WTC11 (cell line): ENCODE data around the gene CGA. TPM values are rescaled to one million over a fixed set of nuclear protein-coding genes. Genes with fewer than 3 reads are reported as not detected.
A peak's percentile ranks its signal among the peaks of the same experiment; 100 is the strongest.

ENCODE experiments used
- ATAC-seq: fragments of 200-7000 bp; cut with Tn5 transposase; 2 replicates; pipeline ENCODE4 v1.10.0; 2021; ENCODE audit warnings: mild to moderate bottlenecking, moderate library complexity
- CTCF ChIA-PET: fragments of 300-600 bp; sonication (Branson Sonifier 250); formaldehyde crosslinking; loops from one replicate; lab custom pipeline; 2021; ENCODE audit warnings: antibody characterized with exemption; lab: Charles Lee
- POLR2A ChIA-PET: fragments of 350-600 bp; sonication (Branson Sonifier 250); formaldehyde crosslinking; loops from one replicate; lab custom pipeline; 2021; ENCODE audit warnings: antibody characterized with exemption; lab: Charles Lee
- DNase-seq: peaks from one replicate; pipeline ENCODE4 v3.0.0; 2021; ENCODE audit warnings: low spot score
- H3K27ac Mint-ChIP-seq: 2 replicates; pipeline ENCODE4 v1.8.0; 2021; ENCODE audit warnings: mixed read lengths
- H3K27me3 Mint-ChIP-seq: 2 replicates; pipeline ENCODE4 v1.8.0; 2021; ENCODE audit warnings: low read depth, mild to moderate bottlenecking, moderate library complexity, mixed read lengths
- H3K36me3 Mint-ChIP-seq: 2 replicates; pipeline ENCODE4 v1.8.0; 2021; ENCODE audit warnings: mixed read lengths
- H3K4me1 Mint-ChIP-seq: 2 replicates; pipeline ENCODE4 v1.8.0; 2022; ENCODE audit warnings: mixed read lengths
- H3K4me3 Mint-ChIP-seq: 2 replicates; pipeline ENCODE4 v1.8.0; 2021; ENCODE audit warnings: mild to moderate bottlenecking, moderate library complexity, mixed read lengths
- H3K9me3 Mint-ChIP-seq: 2 replicates; pipeline ENCODE4 v1.8.0; 2021; ENCODE audit warnings: mixed read lengths
- CREM ChIP-seq: sonication (generic); formaldehyde crosslinking; IDR thresholded peaks from 2 replicates; pipeline ENCODE4 v1.8.1; 2022; ENCODE audit warnings: mild to moderate bottlenecking, missing genetic modification reagents, moderate library complexity
- ELF4 ChIP-seq: sonication (generic); formaldehyde crosslinking; IDR thresholded peaks from 2 replicates; pipeline ENCODE4 v1.8.1; 2022; ENCODE audit warnings: low read depth, mild to moderate bottlenecking, moderate library complexity, missing genetic modification reagents
- ETV6 ChIP-seq: sonication (generic); formaldehyde crosslinking; IDR thresholded peaks from 2 replicates; pipeline ENCODE4 v1.8.1; 2022; ENCODE audit warnings: mild to moderate bottlenecking, missing genetic modification reagents
- JUN ChIP-seq: sonication (generic); formaldehyde crosslinking; IDR thresholded peaks from 2 replicates; pipeline ENCODE4 v1.8.0; 2023; ENCODE audit warnings: mild to moderate bottlenecking, missing genetic modification reagents
- NFE2L1 ChIP-seq: sonication (generic); formaldehyde crosslinking; IDR thresholded peaks from 2 replicates; pipeline ENCODE4 v1.8.1; 2023; ENCODE audit warnings: missing genetic modification reagents
- NFYB ChIP-seq: sonication (generic); formaldehyde crosslinking; conservative IDR thresholded peaks from 2 replicates; pipeline ENCODE4 v1.8.0; 2022; ENCODE audit warnings: low read depth, missing genetic modification reagents
- RELA ChIP-seq: sonication (generic); formaldehyde crosslinking; IDR thresholded peaks from 2 replicates; pipeline ENCODE4 v1.8.1; 2022; ENCODE audit warnings: missing genetic modification reagents, mild to moderate bottlenecking, borderline replicate concordance
- SMAD3 ChIP-seq: sonication (generic); formaldehyde crosslinking; IDR thresholded peaks from 2 replicates; pipeline ENCODE4 v1.8.0; 2022; ENCODE audit warnings: missing genetic modification reagents, mild to moderate bottlenecking, borderline replicate concordance
- TEAD4 ChIP-seq: sonication (generic); formaldehyde crosslinking; IDR thresholded peaks from 2 replicates; pipeline ENCODE4 v1.8.0; 2022; ENCODE audit warnings: mild to moderate bottlenecking, missing genetic modification reagents
- ZNF263 ChIP-seq: sonication (generic); formaldehyde crosslinking; IDR thresholded peaks from 2 replicates; pipeline ENCODE4 v1.8.1; 2022; ENCODE audit warnings: low read depth, mild to moderate bottlenecking, moderate library complexity, missing genetic modification reagents
- total RNA-seq: library from RNA; stranded (reverse); gene quantifications from 3 replicates; pipeline ENCODE4 v1.2.3, GENCODE V29; 2021
- TF ChIP-seq, protein P1 (sequence below): fragments of 250-450 bp; sonication (Bioruptor Pico); conservative IDR thresholded peaks from 2 replicates; pipeline ENCODE4 v1.9.0; 2021; ENCODE audit warnings: mild to moderate bottlenecking
- TF ChIP-seq, protein P2 (sequence below): sonication (generic); formaldehyde crosslinking; IDR thresholded peaks from 2 replicates; pipeline ENCODE4 v1.8.1; 2022; ENCODE audit warnings: missing genetic modification reagents, borderline replicate concordance
- TF ChIP-seq, protein P3 (sequence below): fragments of 250-450 bp; sonication (Bioruptor Pico); IDR thresholded peaks from 2 replicates; pipeline ENCODE4 v1.8.0; 2021; ENCODE audit warnings: mild to moderate bottlenecking
- TF ChIP-seq, protein P4 (sequence below): sonication (generic); formaldehyde crosslinking; IDR thresholded peaks from 2 replicates; pipeline ENCODE4 v1.8.1; 2022; ENCODE audit warnings: mild to moderate bottlenecking, missing genetic modification reagents, moderate library complexity, borderline replicate concordance
- TF ChIP-seq, protein P5 (sequence below): fragments of 250-450 bp; sonication (Bioruptor Pico); IDR thresholded peaks from 2 replicates; pipeline ENCODE4 v1.9.0; 2021; ENCODE audit warnings: mild to moderate bottlenecking
- TF ChIP-seq, protein P6 (sequence below): fragments of 250-450 bp; sonication (Bioruptor Pico); IDR thresholded peaks from 2 replicates; pipeline ENCODE4 v1.9.0; 2021; ENCODE audit warnings: mild to moderate bottlenecking
- TF ChIP-seq, protein P7 (sequence below): sonication (generic); formaldehyde crosslinking; IDR thresholded peaks from 2 replicates; pipeline ENCODE4 v1.8.1; 2023; ENCODE audit warnings: mild to moderate bottlenecking, missing genetic modification reagents, moderate library complexity

The CGA gene
- total RNA-seq, 1 experiment from 2014 or later = not detected

DNA sequence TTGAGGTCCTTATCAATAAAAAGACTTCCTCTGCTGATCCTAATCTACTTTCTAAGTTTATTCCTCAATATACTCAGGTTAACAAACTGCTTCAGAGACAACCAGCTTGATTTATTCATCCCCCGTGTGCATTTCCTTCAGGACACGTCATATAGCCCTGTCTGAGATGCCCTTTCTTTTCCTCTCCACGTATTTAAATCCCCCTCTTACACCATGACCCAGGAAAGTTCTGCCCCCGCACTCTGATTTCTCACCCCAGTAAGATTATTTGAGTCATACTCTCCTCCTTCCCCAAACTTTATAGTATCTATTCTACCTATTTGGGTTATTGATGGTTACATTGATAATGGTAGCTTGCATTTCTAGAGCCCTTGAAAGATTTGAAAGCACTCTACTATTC is 9.8 kb upstream of the CGA start (continued):
- TF ChIP-seq, protein P1, sequence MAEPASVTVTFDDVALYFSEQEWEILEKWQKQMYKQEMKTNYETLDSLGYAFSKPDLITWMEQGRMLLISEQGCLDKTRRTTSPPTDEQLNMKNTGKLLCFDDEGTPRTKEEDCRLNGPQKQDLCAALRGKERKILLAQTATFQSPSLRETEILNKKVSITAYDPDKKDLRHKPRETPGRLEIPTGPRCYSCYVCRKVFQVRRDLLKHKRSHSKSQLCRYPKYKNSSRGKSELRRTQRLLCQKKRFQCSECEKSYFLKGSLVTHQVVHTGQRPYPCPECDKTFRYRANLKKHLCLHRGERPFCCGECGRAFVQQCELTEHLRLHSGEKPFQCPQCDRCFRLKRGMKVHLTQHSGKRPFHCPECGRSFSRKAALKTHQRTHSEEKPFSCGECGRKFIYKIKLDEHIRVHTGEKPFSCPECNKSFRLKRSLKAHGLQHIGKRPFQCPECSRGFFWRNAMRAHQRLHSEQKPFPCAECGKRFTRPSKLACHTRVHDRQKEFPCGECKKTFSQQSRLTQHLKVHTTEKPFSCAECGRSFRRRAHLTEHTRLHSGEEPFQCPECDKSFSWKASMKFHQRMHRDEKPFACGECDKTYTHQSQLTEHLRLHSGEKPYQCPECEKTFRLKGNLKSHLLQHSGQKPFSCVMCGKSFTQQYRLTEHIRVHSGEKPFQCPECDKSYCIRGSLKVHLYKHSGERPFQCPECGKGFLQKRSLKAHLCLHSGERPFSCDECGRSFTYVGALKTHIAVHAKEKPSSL = no peak
- TF ChIP-seq, protein P2, sequence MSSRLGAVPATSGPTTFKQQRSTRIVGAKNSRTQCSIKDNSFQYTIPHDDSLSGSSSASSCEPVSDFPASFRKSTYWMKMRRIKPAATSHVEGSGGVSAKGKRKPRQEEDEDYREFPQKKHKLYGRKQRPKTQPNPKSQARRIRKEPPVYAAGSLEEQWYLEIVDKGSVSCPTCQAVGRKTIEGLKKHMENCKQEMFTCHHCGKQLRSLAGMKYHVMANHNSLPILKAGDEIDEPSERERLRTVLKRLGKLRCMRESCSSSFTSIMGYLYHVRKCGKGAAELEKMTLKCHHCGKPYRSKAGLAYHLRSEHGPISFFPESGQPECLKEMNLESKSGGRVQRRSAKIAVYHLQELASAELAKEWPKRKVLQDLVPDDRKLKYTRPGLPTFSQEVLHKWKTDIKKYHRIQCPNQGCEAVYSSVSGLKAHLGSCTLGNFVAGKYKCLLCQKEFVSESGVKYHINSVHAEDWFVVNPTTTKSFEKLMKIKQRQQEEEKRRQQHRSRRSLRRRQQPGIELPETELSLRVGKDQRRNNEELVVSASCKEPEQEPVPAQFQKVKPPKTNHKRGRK (CRISPR knock-in tag) = no peak
- TF ChIP-seq, protein P3, sequence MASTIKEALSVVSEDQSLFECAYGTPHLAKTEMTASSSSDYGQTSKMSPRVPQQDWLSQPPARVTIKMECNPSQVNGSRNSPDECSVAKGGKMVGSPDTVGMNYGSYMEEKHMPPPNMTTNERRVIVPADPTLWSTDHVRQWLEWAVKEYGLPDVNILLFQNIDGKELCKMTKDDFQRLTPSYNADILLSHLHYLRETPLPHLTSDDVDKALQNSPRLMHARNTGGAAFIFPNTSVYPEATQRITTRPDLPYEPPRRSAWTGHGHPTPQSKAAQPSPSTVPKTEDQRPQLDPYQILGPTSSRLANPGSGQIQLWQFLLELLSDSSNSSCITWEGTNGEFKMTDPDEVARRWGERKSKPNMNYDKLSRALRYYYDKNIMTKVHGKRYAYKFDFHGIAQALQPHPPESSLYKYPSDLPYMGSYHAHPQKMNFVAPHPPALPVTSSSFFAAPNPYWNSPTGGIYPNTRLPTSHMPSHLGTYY (CRISPR knock-in tag) = no peak
- TF ChIP-seq JUN (CRISPR knock-in tag) = no peak
- no peak for TF ChIP-seq ZNF263 (CRISPR knock-in tag)
- TF ChIP-seq SMAD3 (CRISPR knock-in tag) = no peak
- no peak for TF ChIP-seq ELF4 (CRISPR knock-in tag)
- TF ChIP-seq, protein P4, sequence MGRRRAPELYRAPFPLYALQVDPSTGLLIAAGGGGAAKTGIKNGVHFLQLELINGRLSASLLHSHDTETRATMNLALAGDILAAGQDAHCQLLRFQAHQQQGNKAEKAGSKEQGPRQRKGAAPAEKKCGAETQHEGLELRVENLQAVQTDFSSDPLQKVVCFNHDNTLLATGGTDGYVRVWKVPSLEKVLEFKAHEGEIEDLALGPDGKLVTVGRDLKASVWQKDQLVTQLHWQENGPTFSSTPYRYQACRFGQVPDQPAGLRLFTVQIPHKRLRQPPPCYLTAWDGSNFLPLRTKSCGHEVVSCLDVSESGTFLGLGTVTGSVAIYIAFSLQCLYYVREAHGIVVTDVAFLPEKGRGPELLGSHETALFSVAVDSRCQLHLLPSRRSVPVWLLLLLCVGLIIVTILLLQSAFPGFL (CRISPR knock-in tag) = no peak
- TF ChIP-seq, protein P5, sequence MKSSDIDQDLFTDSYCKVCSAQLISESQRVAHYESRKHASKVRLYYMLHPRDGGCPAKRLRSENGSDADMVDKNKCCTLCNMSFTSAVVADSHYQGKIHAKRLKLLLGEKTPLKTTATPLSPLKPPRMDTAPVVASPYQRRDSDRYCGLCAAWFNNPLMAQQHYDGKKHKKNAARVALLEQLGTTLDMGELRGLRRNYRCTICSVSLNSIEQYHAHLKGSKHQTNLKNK = no peak
- no peak for TF ChIP-seq ETV6 (CRISPR knock-in tag)

DNA sequence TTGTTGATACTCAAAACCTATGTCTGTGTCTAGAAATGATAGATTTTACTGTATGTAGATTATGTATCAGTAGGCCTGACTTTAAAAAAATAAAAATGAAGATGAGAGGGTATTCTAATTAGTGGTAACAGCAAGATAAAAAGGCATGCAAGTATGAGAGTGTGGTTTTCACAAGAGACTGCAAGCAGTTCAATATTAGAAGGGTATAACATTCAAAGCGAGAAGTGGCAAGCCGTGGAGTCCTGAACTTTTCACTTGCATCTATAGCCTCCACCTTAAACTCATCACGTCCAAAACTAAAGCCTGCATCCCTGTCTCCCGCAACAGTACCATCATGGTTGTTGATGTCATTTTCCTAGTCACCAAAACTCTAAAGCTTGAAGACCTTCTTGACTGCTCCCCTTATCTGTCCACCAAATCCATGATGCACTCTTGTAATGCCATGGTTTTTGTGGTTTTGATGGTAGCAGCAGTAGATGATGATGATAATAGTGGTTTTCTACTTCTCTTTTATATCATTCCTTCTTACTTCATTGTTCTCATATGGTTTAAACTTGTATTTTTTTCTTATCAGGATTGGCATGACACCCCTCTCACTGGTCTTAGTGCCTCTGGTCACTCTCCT is 9.2 kb upstream of the CGA start:
- no peak for TF ChIP-seq CREM

DNA sequence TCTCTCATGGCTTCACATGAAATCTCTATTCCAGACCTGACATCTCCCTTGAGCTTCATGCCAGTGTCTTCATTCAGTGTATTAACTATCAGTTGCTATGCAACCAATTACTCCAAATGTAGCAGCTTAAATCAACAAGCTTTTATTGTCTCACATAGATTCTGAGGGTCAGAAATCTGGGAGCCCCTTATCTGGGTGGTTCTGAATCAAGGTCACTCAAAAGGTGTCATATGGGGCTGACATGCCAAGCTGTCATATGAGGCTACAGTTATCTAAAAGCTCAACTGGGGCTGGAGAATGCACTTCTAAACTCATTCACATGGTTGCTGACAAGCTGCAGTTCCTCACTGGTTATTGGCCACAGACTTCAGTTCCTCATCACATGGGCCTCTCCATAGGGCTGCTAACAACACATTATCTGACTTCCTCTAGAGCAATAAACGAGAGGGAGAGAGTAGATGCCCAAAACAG is 7.3 kb upstream of the CGA start:
- Mint-ChIP-seq H3K9me3 (no peaks in the 10 kb centered on the region), H3K36me3 (no peaks in the 10 kb centered on the region), H3K4me3 (no peak overlapping the region), H3K27me3 (no peaks in the 10 kb centered on the region), H3K27ac (no peak overlapping the region), H3K4me1 (no peaks in the 10 kb centered on the region)
- ChIA-PET CTCF (interaction anchor here (2.8 kb wide), 1 partner anchor 23 kb away, joined by 17 read pairs; no protein-coding TSS in a partner anchor), POLR2A (no interaction called here)
- ATAC-seq = peak; percentile 65
- DNase-seq = no peak
- TF ChIP-seq, protein P3 (CRISPR knock-in tag) = no peak
- TF ChIP-seq RELA (CRISPR knock-in tag) (no peak), NFE2L1 (CRISPR knock-in tag) (no peak), TEAD4 (CRISPR knock-in tag) (no peak), NFYB (CRISPR knock-in tag) (no peak)
- TF ChIP-seq, protein P6, sequence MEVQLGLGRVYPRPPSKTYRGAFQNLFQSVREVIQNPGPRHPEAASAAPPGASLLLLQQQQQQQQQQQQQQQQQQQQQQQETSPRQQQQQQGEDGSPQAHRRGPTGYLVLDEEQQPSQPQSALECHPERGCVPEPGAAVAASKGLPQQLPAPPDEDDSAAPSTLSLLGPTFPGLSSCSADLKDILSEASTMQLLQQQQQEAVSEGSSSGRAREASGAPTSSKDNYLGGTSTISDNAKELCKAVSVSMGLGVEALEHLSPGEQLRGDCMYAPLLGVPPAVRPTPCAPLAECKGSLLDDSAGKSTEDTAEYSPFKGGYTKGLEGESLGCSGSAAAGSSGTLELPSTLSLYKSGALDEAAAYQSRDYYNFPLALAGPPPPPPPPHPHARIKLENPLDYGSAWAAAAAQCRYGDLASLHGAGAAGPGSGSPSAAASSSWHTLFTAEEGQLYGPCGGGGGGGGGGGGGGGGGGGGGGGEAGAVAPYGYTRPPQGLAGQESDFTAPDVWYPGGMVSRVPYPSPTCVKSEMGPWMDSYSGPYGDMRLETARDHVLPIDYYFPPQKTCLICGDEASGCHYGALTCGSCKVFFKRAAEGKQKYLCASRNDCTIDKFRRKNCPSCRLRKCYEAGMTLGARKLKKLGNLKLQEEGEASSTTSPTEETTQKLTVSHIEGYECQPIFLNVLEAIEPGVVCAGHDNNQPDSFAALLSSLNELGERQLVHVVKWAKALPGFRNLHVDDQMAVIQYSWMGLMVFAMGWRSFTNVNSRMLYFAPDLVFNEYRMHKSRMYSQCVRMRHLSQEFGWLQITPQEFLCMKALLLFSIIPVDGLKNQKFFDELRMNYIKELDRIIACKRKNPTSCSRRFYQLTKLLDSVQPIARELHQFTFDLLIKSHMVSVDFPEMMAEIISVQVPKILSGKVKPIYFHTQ (CRISPR knock-in tag) = no peak
- TF ChIP-seq, protein P4 (CRISPR knock-in tag) = no peak
- TF ChIP-seq, protein P7, sequence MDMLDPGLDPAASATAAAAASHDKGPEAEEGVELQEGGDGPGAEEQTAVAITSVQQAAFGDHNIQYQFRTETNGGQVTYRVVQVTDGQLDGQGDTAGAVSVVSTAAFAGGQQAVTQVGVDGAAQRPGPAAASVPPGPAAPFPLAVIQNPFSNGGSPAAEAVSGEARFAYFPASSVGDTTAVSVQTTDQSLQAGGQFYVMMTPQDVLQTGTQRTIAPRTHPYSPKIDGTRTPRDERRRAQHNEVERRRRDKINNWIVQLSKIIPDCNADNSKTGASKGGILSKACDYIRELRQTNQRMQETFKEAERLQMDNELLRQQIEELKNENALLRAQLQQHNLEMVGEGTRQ (CRISPR knock-in tag) = no peak

More for the DNA sequence above, 9.2 kb upstream of the CGA start:
- no peaks in the 10 kb centered on the region for H3K4me1 Mint-ChIP-seq
- no peaks in the 10 kb centered on the region for H3K27me3 Mint-ChIP-seq
- CTCF ChIA-PET = no interaction called here
- no peak for ATAC-seq
- no peaks in the 10 kb centered on the region for H3K36me3 Mint-ChIP-seq
- no peak overlapping the region for H3K4me3 Mint-ChIP-seq
- no peak overlapping the region for H3K27ac Mint-ChIP-seq
- POLR2A ChIA-PET = no interaction called here
- H3K9me3 Mint-ChIP-seq = peaks cover under 1% of the 10 kb centered on the region; the same call in 1 of the 2 replicates
- DNase-seq = no peak
